Stimulated activated CD8-positive, alpha-beta memory T cell treated with anti-CD3 and anti-CD28 coated beads, Interleukin-2, amount 100 ng/mL, for 48 hours (primary cell): ENCODE measurements around the gene CHCHD3.

ENCODE experiments used
- DNase-seq, 2 donors: peaks; one replicate each; pipeline ENCODE4 v3.0.0-alpha.2; 2020; ENCODE audit warnings: low read depth in 2 of 2

Gene CHCHD3

GRCh38 chr7:133077394-133077793, 4.5 kb downstream of the CHCHD3 start:
- no peak for DNase-seq

- no peak for DNase-seq
Measured at GRCh38 chr7:133076142-133076541, 5.7 kb downstream of the CHCHD3 start.

GRCh38 chr7:133071506-133071905, 10.4 kb downstream of the CHCHD3 start:
- DNase-seq, result no peak

- DNase-seq, result no peak
Measured at GRCh38 chr7:133070562-133070961, 11.3 kb downstream of the CHCHD3 start.

DNA sequence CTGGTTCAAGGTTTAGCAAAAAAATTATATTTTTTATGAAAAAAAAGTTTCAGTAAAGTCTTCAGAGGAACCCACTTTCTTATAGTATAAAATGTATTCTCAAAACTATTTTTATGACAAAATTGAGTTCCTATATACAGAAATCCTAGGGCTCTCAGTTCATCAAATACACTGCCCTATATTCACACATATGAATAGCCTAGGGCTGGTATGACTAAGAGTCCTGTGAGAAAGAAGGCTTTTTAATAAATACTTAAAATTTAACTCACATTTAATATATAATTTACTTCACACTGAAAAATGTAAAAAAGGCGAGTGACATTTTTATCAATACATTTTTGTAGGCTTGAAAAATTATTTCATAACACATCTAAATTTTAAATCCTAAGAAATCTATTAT, 16.6 kb downstream of the CHCHD3 start:
- no peak for DNase-seq

DNA sequence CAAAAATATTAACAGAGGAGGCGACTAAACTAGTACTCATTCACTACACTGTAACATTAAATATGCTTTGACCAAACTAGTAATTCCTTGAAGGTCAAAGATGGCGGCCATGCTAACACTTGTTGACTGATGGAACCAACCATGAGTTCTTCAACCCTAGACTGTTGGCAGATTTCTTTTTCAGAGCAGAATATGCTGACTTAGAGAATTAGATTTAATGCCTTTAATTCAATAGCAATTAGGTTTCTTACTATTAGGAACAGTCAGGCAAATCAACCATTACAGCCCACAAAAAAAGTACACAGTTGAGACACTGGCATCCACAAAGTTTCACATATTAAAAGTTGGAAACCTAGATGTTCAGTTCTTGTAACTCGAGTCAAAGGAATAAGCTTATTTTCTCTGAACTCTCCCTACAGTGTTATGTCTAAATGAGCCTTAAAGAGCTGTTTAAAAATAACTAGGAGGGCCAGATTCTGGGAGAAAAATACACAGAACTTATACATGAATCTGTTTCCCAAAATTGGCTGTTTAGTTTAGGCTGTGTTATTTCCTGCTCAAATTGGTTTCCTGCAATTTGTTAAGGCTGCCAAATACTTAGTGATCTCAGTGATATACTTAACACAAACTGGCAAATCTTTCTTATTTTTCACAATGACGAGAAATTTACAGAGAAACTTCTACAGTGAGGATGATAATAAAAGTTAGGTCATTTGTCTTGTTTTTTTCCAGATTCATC, 17.6 kb downstream of the CHCHD3 start:
- DNase-seq, result no peak

DNA sequence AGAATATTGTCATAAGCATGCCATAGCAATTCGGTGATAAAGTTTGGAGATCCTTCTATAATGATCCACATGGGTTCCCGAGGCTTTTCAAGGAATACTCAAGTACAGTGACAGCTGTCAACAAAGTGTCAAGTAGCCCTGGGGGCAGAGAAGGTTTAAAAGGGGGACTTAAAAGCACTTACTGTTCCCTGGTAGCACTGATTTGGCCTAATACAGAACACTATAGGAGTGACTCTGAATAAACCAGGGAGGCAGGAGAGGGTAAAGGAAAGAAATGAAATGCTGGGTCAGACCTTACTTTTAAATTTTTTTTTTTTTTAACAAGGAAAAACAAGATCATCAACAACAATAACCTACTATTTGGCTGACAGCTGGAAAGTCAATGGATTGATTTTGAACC, 20.1 kb downstream of the CHCHD3 start:
- no peak for DNase-seq

DNA sequence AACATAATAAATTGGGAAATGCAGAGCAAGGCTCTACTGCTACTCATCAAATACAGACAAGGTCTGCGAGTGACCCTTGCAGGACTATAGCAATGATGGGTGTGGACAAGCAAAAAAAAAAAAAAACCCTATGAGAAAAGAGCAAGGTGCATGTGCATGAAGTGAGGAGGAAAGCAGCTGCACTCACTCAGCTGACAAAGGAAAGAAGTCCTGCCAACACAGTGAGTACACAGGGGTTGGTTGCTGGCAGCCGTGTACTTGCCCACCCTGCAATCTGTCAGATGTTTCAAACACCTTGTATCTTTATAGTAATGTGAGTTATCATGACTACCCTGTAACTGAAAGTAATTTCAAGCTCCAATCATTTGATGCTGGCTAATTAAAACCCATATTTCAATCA, 20.5 kb downstream of the CHCHD3 start:
- no peak for DNase-seq

DNA sequence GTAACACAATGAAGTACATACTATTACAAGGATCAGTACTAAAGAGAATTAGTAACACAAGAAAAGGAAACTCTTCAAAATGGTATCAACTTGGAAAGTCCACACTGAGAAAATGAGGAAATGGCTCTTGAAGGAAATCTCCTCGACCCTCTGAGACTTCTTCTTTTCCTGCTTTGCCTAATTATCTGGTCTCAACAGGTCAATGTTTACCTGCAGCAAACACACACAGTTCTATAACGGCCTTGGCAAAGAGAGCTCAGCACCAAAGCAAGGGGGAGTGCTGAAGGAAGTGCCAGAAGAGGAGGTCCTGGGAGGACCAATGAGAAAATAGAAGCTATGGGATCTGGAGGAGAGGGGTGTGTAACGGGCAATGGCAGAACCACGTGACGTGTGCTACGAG, 21.9 kb downstream of the CHCHD3 start:
- no peak for DNase-seq

DNA sequence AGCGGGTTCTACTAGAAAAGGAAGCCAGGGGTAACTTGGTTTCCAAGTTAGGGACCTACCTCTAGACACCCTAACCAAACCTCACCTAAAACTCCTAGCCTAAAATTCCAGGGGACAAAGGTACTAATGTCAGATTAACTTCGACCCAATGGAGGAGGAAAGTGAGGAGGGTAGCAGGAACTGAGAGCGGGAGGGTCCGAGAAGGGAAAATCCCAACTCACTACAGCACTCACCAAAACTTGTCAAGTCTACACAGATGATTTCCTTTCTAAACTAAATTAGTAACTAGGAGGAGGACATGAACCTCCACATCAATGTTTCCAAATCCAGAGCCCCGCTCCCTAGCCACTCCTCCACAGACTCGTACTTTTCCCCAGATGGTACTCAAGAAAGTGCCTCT, 22.6 kb downstream of the CHCHD3 start:
- DNase-seq, result no peak

DNA sequence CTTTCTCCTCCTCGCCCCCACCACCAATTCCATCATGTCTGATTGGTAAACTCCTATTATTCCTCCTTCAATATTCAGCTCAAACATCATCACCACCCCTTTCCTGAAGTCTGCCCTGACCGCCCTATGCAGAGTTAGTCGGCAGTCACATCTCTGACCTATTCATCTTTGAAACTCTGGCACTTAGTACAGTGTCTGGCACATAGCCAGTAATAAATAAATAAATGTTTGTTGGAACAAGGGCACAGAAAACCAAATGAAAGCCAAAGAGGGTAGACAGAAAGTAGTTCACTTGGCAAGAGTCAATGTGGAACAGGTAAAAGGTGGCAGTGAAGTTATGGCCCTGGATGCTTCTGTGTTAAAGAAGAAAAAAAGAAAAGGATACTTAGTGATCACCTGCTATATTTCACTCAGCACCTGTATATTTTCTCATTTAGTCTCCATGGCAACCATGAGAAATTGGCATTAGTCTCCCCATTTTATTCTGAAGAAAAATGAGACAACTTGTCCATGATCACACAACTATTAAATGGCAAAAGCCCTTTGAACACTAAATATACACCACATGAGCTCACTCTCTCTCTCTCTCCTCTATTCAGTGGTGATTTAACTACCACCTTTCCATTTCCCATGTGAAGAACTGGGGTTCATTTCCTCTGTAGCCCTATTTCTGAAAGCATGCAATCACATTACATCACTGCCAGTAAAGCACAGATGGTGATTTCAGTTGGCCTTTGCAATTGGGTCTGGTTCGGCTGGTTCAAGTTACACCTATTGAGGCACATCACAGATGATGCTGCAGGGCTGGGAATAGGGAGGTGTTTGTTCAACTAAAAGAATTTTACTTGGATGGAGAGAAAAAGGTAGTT, 25.3 kb downstream of the CHCHD3 start:
- DNase-seq, result no peak

GRCh38 chr7:133054162-133054840, 27.6 kb downstream of the CHCHD3 start:
- no peak for DNase-seq

- no peak for DNase-seq
Measured at GRCh38 chr7:133053321-133053891, 28.5 kb downstream of the CHCHD3 start.

- no peak for DNase-seq
Measured at GRCh38 chr7:133052826-133053225, 29.1 kb downstream of the CHCHD3 start.

GRCh38 chr7:133052401-133052756, 29.5 kb downstream of the CHCHD3 start:
- DNase-seq, result no peak

- no peak for DNase-seq
Measured at GRCh38 chr7:133051719-133052400, 30.0 kb downstream of the CHCHD3 start.

- no peak for DNase-seq
Measured at GRCh38 chr7:133051066-133051465, 30.8 kb downstream of the CHCHD3 start.

DNA sequence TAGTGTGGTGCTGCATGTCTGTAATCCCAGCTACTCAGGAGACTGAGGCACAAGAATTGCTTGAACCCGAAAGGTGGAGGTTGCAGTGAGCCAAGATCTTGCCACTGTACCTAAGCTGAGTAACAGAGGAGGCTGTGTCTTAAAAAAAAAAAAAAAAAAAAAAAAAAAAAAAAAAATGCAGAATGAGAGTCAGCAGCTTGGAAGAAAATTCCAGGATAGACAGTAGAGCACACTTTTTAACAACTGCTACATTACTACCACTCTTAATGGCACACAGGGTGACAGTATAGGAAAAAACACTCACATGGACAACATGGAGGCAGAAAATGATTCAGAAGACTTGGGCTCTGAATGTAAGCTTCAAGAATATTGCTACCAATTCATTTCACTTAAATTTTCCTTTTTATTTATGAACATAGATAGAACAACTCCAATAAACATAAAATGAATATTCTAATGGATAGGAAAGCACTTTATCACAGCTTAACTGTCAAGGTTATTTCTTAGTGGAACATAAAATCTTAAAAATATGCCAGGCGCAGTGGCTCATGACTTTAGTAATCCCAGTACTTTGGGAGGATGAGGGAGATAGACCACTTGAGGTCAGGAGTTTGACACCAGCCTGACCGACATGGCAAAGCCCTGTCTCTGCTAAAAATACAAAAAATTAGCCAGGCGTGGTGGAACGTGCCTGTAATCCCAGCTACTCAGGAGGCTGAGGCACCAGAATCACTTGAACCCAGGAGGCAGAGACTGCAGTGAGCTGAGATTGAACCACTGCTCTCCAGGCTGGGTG, 31.5 kb downstream of the CHCHD3 start:
- no peak for DNase-seq

GRCh38 chr7:133048589-133048988, 33.3 kb downstream of the CHCHD3 start:
- DNase-seq, result no peak

DNA sequence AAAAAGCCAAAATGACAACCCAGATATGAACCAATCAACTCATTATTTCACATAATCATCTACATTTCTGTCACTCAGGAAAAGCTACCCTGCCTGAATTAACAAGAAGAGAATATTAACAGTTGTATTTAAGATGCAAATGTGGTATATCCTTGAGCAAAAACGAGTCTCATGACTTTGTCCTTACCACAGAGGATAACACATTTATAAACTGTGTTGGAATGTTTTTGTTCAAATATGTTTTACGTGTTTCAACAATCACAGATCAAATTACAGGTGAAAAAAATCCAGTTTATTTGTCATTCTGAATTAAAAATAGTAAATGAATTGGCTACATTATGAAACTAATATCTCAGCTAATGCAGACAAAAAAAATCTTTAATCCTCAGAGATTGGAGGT, 34.6 kb downstream of the CHCHD3 start:
- no peak for DNase-seq
